Fibroblast of gingiva (primary cell): ENCODE data around the gene PVALEF.
"Not testable (repeated sequence)": the region's sequence is repeated elsewhere in the genome, so short reads cannot be mapped to it uniquely, and the experiment has no call there.

Source experiments
- DNase-seq: peaks from one replicate; pipeline ENCODE4 v3.0.0-alpha.2; 2011; ENCODE audit warnings: low read depth

Gene PVALEF

GRCh38 chr17:81144423-81144781 lies 20.9 kb upstream of the PVALEF start:
- DNase-seq: no peak

DNA sequence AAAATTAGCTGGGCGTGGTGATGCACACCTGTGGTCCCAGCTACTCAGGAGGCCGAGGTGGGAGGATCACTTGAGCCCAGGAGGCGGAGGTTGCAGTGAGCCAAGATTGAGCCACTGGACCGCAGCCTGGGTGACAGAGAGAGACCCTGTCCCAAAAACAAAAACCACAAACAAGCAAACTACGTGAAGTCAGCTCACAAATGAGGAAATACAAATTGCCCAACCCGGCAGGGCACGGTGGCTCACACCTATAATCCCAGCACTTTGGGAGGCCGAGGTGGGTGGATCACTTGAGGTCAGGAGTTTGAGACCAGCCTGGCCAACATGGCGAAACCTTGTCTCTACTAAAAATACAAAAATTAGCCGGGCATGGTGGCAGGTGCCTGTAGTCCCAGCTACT lies 19.1 kb upstream of the PVALEF start:
- DNase-seq: not testable (repeated sequence)

DNA sequence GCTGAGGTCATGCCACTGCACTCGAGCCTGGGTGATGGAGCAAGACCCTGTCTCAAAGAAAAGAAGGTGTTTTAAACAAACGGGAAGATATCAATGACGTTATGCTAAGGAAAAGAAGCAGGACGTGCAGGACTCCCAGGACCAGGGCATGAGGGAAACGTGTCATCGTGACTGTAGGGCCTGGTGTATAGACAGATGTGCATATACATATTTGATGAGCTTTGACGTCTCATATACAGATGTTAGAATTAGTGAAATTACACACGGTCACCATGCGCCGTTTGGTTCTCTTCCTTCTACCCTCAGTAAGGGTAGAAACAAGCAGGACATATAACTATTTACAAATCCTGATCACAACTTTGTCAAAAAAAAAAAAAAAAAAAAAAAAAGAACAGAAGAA lies 17.6 kb upstream of the PVALEF start:
- DNase-seq: no peak

DNA sequence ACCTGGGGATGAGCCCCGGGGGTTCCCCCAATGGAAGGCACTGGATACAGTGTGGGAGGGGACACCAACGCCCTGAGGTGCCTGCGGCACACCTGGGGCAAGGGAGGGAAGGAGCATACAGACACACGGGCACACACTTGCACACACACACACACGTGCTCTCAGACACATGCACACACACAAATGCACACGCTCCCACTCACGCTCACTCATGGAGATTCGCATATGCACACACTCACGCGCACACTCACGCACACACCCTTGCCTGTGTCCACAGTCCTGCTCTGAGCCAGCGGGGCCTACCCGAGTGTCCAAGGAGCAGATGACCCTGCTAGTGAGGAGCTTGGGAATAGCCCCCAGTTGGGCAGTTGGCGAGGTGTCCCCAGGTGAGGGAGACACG lies 16.7 kb upstream of the PVALEF start:
- no peak for DNase-seq

GRCh38 chr17:81148986-81149533 lies 16.2 kb upstream of the PVALEF start:
- no peak for DNase-seq

DNA sequence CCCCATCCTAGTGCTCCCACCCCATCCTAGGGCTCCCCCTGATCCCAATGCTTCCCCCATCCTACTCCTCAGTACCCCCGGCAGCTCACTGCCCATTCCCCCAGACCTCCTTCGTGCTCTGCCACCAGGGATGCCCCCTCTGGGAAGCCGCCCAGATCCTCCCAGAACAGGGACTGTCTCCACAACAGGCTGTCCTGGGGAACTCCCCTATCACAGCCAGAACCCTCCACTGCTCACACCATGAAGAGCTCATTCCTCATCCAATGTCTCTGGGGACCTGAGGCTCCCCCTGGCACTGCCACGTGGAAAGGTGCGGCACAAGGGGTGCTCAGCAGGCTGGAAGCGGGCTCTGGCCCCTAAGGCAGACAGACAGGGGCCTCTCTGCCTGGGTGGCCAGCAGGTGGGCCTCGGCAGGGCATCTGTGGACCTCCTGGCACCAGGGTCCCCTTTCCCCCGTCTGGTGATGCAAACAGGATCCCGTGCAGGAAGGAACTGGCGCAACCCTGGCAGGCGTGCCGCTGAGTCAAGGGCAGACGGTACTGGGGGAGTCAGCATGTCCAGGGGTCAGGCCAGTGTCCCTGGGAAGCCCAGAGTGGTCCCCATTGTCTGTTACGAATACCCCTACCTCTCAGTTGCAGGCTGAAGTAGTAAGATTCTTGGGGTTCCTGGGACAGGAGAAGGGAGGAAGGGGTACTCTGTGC lies 14.8 kb upstream of the PVALEF start:
- no peak for DNase-seq

DNA sequence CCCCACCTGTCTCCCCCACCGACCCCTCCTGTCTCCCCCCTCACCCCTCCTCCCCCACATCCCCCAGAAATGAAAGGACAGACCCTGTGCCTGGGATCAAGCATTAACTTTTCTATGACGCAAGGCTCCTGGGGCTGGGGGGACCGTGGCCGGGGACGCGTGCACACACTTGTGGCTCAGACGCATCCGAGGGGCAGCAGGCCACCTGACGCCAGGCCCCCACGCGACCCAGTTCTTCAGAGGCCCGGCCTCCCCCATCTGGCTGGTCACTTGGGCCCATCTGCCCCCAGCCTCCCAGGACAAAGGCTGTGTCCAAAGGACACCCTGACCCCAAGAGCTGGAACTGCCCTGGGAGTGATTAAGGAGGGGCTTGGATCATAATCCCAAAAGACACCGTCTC lies 14.0 kb upstream of the PVALEF start:
- DNase-seq: no peak

- DNase-seq: no peak
Observed at GRCh38 chr17:81152288-81152828, 12.9 kb upstream of the PVALEF start.

- DNase-seq: no peak
Observed at GRCh38 chr17:81153340-81153803, 11.9 kb upstream of the PVALEF start.

DNA sequence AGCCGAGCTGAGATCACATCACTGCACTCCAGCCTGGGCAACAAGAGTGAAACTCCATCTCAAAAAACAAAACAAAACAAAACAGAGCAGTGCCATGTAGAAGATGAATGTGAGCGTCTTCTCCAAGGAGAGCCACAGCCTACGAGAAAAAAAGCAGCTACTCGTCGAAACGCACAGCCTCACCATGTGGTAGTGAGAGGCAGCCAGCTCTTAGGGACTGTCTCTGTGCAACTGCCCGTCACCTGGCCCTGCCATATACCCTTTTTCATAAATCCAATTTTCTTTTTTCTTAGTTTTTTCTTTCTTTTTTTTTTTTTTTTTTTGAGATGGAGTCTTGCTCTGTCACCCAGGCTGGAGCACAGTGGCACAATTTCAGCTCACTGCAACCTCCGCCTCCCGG lies 11.3 kb upstream of the PVALEF start:
- DNase-seq: not testable (repeated sequence)

GRCh38 chr17:81154961-81155360 lies 10.3 kb upstream of the PVALEF start:
- no peak for DNase-seq

DNA sequence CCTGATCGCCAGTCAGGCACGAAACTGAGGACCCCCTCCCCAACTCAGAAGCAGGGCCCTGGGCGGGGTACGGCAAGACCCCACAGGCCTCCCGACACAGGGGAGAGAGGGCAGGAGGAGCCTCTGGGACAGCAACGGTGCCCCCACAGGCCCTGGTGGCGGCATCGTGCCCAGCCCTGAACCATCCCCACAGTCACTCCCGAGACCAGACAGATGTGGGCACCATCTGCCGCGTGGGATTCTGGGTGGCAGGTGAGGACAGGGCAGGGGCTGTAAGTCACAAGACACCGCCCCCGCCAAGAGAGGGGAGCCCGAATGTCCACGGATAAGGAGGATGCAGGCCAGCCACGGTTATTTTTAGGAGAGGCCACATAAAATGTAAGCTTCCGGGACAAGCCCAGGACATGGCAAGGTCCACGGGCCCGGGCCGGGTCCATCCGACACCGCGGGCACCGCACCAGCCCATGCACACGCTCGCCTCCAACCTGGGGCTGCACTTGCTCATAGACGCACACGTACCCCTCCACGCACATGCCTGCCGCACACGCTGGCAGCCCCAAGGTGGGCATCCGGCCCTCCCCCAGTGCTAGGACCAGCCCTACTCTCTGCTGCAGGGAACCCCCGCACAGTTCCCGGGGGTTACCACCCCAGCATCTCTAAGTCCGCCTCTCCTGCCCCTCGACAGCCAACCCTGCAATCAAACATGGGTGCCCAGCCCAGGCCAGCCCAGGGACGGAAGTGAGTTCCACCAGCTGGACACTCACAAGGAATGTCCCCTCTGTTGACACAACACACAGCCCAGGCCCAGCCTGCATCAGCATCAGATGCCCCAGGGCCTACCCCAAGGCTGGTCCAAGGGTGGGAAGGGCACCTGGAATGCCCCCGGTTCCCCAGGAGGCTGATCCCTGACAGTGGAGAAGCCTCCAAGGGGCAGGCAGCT lies 8.2 kb upstream of the PVALEF start:
- DNase-seq: no peak

DNA sequence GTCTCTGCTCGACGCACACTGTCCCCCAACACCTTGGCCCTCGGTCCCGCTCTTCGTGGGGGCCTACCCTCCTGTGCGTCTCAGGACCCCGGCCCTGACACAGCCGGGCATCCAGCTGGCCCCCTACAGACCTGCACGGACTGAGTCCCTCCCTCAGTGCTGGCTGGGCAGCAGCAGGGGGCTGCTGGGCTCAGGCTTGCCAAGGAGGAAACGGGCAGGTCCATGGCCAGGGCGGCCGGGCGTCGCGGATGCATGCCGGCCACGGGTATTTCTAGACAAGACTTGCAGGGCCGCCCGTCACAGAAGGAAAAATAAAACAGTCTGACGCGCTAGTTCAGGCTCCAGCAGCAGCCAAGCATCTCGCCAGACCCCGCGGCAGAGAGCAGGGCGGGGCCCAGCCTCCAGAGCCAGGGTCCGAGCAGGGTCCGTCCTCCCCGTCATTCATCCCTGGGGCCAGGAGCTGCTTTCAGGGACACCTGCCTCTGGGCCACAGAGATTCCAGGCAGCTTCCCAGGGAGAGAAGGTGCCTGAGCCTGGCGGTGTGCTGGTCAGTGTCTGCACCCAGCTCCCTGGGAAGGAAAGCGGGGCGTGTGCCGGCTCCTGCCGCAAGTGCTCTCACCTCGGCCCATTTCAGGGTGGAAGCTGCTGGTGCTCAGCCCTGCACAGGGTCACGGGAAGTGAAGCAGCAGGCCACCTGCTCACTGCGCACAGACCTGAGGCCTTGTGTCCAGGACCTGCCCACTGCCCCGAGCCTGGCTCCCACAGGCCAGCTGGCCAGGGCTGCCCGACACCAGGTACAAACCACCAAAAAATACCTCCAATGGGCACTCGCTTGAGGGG lies 7.2 kb upstream of the PVALEF start:
- DNase-seq: no peak

GRCh38 chr17:81158688-81159590 lies 6.4 kb upstream of the PVALEF start:
- DNase-seq: no peak

DNA sequence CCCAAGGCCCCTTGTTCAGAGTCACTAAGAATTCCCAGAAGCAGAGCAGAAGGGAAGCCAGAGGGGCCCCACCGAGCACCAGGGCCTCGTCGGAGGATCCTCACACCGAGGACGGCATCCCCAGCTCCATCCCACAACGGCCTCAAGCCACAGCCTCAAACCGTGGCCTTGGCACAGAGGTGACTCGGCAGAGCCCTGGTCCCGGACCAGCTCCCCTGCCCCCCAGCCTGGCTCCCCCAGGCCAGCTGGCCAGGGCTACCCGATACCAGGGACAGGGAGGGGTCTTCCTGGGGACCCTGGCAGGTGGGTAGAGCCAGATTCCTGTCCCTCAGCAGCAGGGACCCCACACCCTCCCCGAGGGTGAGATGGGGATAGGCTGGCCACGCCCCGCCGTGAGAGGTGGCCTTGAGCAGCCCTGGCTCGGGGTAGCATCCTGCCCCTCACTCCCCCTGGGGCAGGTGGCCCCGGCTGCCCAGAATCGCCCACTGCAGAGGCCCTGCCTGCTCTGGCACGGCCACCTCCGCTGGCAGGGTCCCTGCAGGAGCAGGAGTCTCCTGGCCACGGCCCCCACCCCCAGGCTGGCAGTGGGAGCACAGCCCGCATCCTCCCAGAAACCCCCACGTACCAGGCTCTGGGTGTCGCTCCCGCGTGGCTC lies 5.6 kb upstream of the PVALEF start:
- DNase-seq: no peak

GRCh38 chr17:81160306-81160705 lies 5.0 kb upstream of the PVALEF start:
- no peak for DNase-seq

DNA sequence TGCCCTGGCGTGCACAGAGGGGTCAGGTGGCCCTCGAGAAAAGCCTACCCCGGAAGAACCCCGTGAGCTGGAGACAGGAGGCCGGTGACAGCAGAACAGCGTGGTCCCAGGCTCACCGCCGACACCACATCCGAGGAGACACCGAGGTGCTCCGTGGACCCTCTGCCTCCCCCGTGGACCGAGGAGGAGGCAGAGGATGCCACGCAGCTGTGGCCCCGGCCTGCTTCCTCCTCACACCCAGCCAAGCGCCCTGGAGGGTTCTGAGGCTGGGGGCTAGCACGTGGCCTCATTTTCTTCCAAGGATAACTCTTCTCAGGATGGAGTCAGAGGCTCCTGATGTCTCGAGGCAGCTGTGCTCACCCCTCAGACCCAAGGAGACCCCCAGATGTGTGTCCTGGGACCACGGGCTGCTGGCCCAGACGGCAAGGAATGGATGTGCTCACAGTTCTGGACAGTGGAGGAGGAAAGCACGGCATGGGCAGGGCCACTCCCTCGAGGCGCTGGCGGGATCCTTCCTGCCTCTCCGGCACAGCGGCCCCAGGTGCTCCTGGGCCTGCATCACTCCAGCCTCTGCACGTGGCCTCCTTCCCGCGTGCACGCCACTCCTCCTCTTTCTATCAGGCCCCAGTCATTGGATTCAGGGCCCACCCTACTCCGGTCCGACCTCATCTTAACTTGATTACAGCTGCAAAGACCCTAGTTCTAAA lies 4.4 kb upstream of the PVALEF start:
- DNase-seq: no peak

- no peak for DNase-seq
Observed at GRCh38 chr17:81161536-81161935, 3.8 kb upstream of the PVALEF start.

- DNase-seq: no peak
Observed at GRCh38 chr17:81161972-81162371, 3.3 kb upstream of the PVALEF start.

DNA sequence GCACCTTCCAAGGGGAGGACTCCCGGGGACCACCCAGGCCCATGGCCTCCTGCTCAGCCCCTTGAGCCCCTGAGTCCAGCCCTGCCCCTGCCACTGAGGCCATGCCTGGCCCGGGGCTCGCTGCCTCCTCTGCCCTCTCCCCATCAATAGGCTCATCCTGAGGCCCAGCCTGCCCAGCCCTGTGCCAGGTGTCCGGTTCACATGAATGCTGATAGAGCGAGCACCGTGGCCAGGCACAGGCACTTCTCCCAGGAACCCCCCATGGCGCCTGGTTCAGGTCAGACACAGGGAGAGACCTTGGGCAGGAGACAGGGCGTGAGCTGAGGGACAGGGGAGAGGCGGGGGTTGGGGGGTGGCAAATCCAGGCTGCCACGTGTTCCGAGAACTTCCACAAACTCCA lies 2.8 kb upstream of the PVALEF start:
- no peak for DNase-seq
